GM13976 (cell line): ENCODE measurements around the gene EEF1A2.

Experiments
- DNase-seq: peaks from one replicate; pipeline ENCODE4 v3.0.0; 2012; ENCODE audit warnings: low spot score
- CTCF ChIP-seq: IDR thresholded peaks from 2 replicates; pipeline ENCODE4 v1.5.1; 2012; ENCODE audit warnings: borderline replicate concordance, mild to moderate bottlenecking; ENCODE audit not compliant: insufficient read depth; ENCODE audit errors: extremely low read depth, missing control alignments, control extremely low read depth
- in situ Hi-C: fragments of 300-500 bp; cut with MboI; formaldehyde crosslinking; loops from one replicate; pipeline ENCODE4 v1.12.0; 2022; ENCODE audit warnings: low sequenced_read_pairs, mixed read lengths, inconsistent platforms; ENCODE audit not compliant: unreplicated experiment

EEF1A2 gene

GRCh38 chr20:63452821-63453523, 45.9 kb downstream of the EEF1A2 start:
- in situ Hi-C loops: no loop called here
- no peak for TF ChIP-seq CTCF
- DNase-seq: no peak

- in situ Hi-C loops: no loop called here
Observed at GRCh38 chr20:63452341-63452740, 46.5 kb downstream of the EEF1A2 start.

GRCh38 chr20:63451821-63452220, 47.1 kb downstream of the EEF1A2 start:
- in situ Hi-C loops: no loop called here
- DNase-seq: no peak
- TF ChIP-seq CTCF: no peak

More at GRCh38 chr20:63452341-63452740, 46.5 kb downstream of the EEF1A2 start:
- no peak for DNase-seq
- no peak for TF ChIP-seq CTCF

- no peak for TF ChIP-seq CTCF
- no peak for DNase-seq
- in situ Hi-C loops: no loop called here
Observed at GRCh38 chr20:63449796-63450730, 48.8 kb downstream of the EEF1A2 start.

- in situ Hi-C loops: no loop called here
Observed at GRCh38 chr20:63449025-63449424, 49.9 kb downstream of the EEF1A2 start.

More at GRCh38 chr20:63449025-63449424, 49.9 kb downstream of the EEF1A2 start:
- no peak for DNase-seq
- no peak for TF ChIP-seq CTCF
